Fibroblast of lung (primary cell): Measurements from ENCODE around the gene ELOVL4. TPM values are rescaled to one million over a fixed set of nuclear protein-coding genes. Genes with fewer than 3 reads are reported as not detected.

Experiments
- DNase-seq, 2 donors: peaks; one replicate each; pipeline versions ENCODE4 v3.0.0 to v3.0.0-alpha.2; 2010; ENCODE audit warnings: low read depth in 2 of 2
- H2AFZ ChIP-seq: 2 replicates; pipeline ENCODE4 v1.5.1; 2012; ENCODE audit warnings: low read length, control low read depth, inconsistent platforms
- H3K27ac ChIP-seq: 2 replicates; pipeline ENCODE4 v1.5.1; 2011; ENCODE audit warnings: low read length, control low read depth; ENCODE audit not compliant: insufficient read depth
- H3K27me3 ChIP-seq: 2 replicates; pipeline ENCODE4 v1.5.1; 2011; ENCODE audit warnings: mild to moderate bottlenecking, low read length; ENCODE audit not compliant: control insufficient read depth, insufficient read depth
- H3K36me3 ChIP-seq: 2 replicates; pipeline ENCODE4 v1.5.1; 2011; ENCODE audit warnings: low read length; ENCODE audit not compliant: control insufficient read depth, insufficient read depth
- H3K4me1 ChIP-seq: 2 replicates; pipeline ENCODE4 v1.5.1; 2011; ENCODE audit warnings: low read length; ENCODE audit not compliant: control insufficient read depth, insufficient read depth; ENCODE audit errors: extremely low read depth
- H3K4me2 ChIP-seq: 2 replicates; pipeline ENCODE4 v1.5.1; 2011; ENCODE audit warnings: low read length, control low read depth; ENCODE audit not compliant: insufficient read depth; ENCODE audit errors: extremely low read depth
- H3K4me3 ChIP-seq, 4 experiments: fragments of 200-600 bp in 1 of 4; sonication (generic) in 1 of 4; replicated peaks in 1 of 4; 2 replicates each; pipeline ENCODE4 v1.5.1; 2011 to 2016; ENCODE audit warnings: low read length in 4 of 4, low read depth in 3 of 4, mild to moderate bottlenecking in 3 of 4, control low read depth in 2 of 4, inconsistent platforms in 1 of 4, mixed read lengths in 1 of 4; ENCODE audit not compliant: insufficient read depth in 1 of 4; ENCODE audit errors: control extremely low read depth in 1 of 4
- H3K79me2 ChIP-seq: 2 replicates; pipeline ENCODE4 v1.5.1; 2012; ENCODE audit warnings: mild to moderate bottlenecking, low read length, inconsistent platforms; ENCODE audit not compliant: control insufficient read depth, insufficient read depth
- H3K9ac ChIP-seq: 2 replicates; pipeline ENCODE4 v1.5.1; 2011; ENCODE audit warnings: mild to moderate bottlenecking, low read length, control low read depth; ENCODE audit not compliant: insufficient read depth
- H3K9me3 ChIP-seq: 2 replicates; pipeline ENCODE4 v1.5.1; 2012; ENCODE audit warnings: low read depth, low read length; ENCODE audit not compliant: control insufficient read depth, insufficient read depth
- H4K20me1 ChIP-seq: 2 replicates; pipeline ENCODE4 v1.5.1; 2011; ENCODE audit warnings: low read length; ENCODE audit not compliant: control insufficient read depth, insufficient read depth; ENCODE audit errors: extremely low read depth
- CTCF ChIP-seq, 2 donors: IDR thresholded peaks in 1 of 2; conservative IDR thresholded peaks in 1 of 2; 1 replicate in 1 of 2; 2 replicates in 1 of 2; pipeline ENCODE4 v1.5.1; 2011 to 2012; ENCODE audit warnings: low read length in 2 of 2, control low read depth in 1 of 2, inconsistent platforms in 1 of 2, low read depth in 1 of 2, mild to moderate bottlenecking in 1 of 2
- EZH2 ChIP-seq: IDR thresholded peaks from 2 replicates; pipeline ENCODE4 v1.5.1; 2012; ENCODE audit warnings: low read length, control low read depth, mild to moderate bottlenecking; ENCODE audit errors: missing control alignments
- polyA plus RNA-seq, 2 donors: library from polyadenylated mRNA; depleted of rRNA in 1 of 2; stranded (reverse) in 1 of 2; unstranded in 1 of 2; fragments of >200 nt; gene quantifications; 2 replicates each; pipeline ENCODE4 v1.2.1, GENCODE V29; 2011 to 2012; ENCODE audit warnings: missing spikeins in 1 of 2
- total RNA-seq: library from RNA; depleted of rRNA; stranded (reverse); fragments of >200 nt; gene quantifications from 2 replicates; pipeline ENCODE4 v1.2.1, GENCODE V29; 2014

The ELOVL4 gene
- total and polyA plus RNA-seq, 2 donors (not counting 1 experiment from before 2014, with no cell fraction given) = 4.3 to 6.4 TPM

- Histone ChIP-seq H4K20me1 (no peaks in the 10 kb centered on the region), H3K4me2 (no peak overlapping the region), H3K9me3 (no peaks in the 10 kb centered on the region), H3K27ac (no peak overlapping the region), H3K79me2 (no peaks in the 10 kb centered on the region), H3K4me3 (no peak overlapping the region), H3K4me1 (no peaks in the 10 kb centered on the region), H3K9ac (no peak overlapping the region), H2AFZ (no peak overlapping the region), H3K27me3 (peaks cover 3% of the 10 kb centered on the region), H3K36me3 (no peaks in the 10 kb centered on the region)
- no peak for TF ChIP-seq EZH2
- TF ChIP-seq CTCF (conservative IDR thresholded peaks at IDR 0.05 in 1 of 2, IDR thresholded peaks at IDR 0.05 in 1 of 2; ENCODE audit: low read depth in 1 of 2, low read length in 2 of 2) = no peak
- DNase-seq = no peak
These were observed 22.4 kb upstream of the ELOVL4 start for GRCh38 chr6:79969784-79970183.

- Histone ChIP-seq H3K9ac (no peak overlapping the region), H2AFZ (no peak overlapping the region), H4K20me1 (no peaks in the 10 kb centered on the region), H3K4me3 (no peak overlapping the region), H3K79me2 (no peaks in the 10 kb centered on the region), H3K4me1 (no peaks in the 10 kb centered on the region), H3K9me3 (no peaks in the 10 kb centered on the region), H3K27me3 (peaks cover 3% of the 10 kb centered on the region), H3K27ac (no peak overlapping the region), H3K4me2 (no peak overlapping the region), H3K36me3 (no peaks in the 10 kb centered on the region)
- no peak for TF ChIP-seq CTCF (conservative IDR thresholded peaks at IDR 0.05 in 1 of 2, IDR thresholded peaks at IDR 0.05 in 1 of 2; ENCODE audit: low read depth in 1 of 2, low read length in 2 of 2)
- TF ChIP-seq EZH2 = no peak
- no peak for DNase-seq
These were observed 19.8 kb upstream of the ELOVL4 start for GRCh38 chr6:79967178-79967577.

GRCh38 chr6:79964607-79965081 is 17.3 kb upstream of the ELOVL4 start:
- no peak overlapping the region for H3K4me3 ChIP-seq
- H3K27me3 ChIP-seq = peaks cover 3% of the 10 kb centered on the region
- H3K4me2 ChIP-seq = no peak overlapping the region
- no peak for TF ChIP-seq CTCF (conservative IDR thresholded peaks at IDR 0.05 in 1 of 2, IDR thresholded peaks at IDR 0.05 in 1 of 2; ENCODE audit: low read depth in 1 of 2, low read length in 2 of 2)
- TF ChIP-seq EZH2 = no peak
- no peak for DNase-seq
- H3K9me3 ChIP-seq = no peaks in the 10 kb centered on the region
- no peaks in the 10 kb centered on the region for H3K36me3 ChIP-seq
- H3K27ac ChIP-seq = no peak overlapping the region
- H3K4me1 ChIP-seq = no peaks in the 10 kb centered on the region
- H3K9ac ChIP-seq = no peak overlapping the region
- no peaks in the 10 kb centered on the region for H3K79me2 ChIP-seq
- H4K20me1 ChIP-seq = no peaks in the 10 kb centered on the region
- no peak overlapping the region for H2AFZ ChIP-seq
